HL-60/S4 treated with phorbol 12-myristate 13-acetate at 8.2 ng/mL for 4 days and 3 days (cell line): Measurements from ENCODE around the gene CHRNA7.
"Not testable (repeated sequence)": the region's sequence is repeated elsewhere in the genome, so short reads cannot be mapped to it uniquely, and the experiment has no call there.

Source experiments
- in situ Hi-C: fragments of 300-500 bp; cut with MboI; formaldehyde crosslinking; loops from 2 replicates; pipeline ENCODE4 v1.15.0; 2022; ENCODE audit warnings: low sequenced_read_pairs

The CHRNA7 gene

GRCh38 chr15:32166270-32166669 lies 136.0 kb downstream of the CHRNA7 start:
- in situ Hi-C loops: not testable (repeated sequence)

- in situ Hi-C loops: not testable (repeated sequence)
Measured at GRCh38 chr15:32167913-32168312, 137.6 kb downstream of the CHRNA7 start.

- in situ Hi-C loops: not testable (repeated sequence)
Measured at GRCh38 chr15:32180579-32180978, 150.3 kb downstream of the CHRNA7 start.

- in situ Hi-C loops: not testable (repeated sequence)
Measured at GRCh38 chr15:32193780-32194179, 163.5 kb downstream of the CHRNA7 start.

GRCh38 chr15:32196206-32196605 lies 165.9 kb downstream of the CHRNA7 start:
- in situ Hi-C loops: not testable (repeated sequence)

GRCh38 chr15:32198938-32199337 lies 168.6 kb downstream of the CHRNA7 start:
- in situ Hi-C loops: not testable (repeated sequence)

- in situ Hi-C loops: not testable (repeated sequence)
Measured at GRCh38 chr15:32209081-32209480, 178.8 kb downstream of the CHRNA7 start.

GRCh38 chr15:32218666-32219065 lies 188.4 kb downstream of the CHRNA7 start:
- in situ Hi-C loops: no loop called here
